Activated naive CD4-positive, alpha-beta T cell treated with anti-CD3 and anti-CD28 coated beads for 36 hours (primary cell): ENCODE results near the gene CLUH. TPM values are rescaled to one million over a fixed set of nuclear protein-coding genes. Genes with fewer than 3 reads are reported as not detected.
"Not testable (repeated sequence)": the region's sequence is repeated elsewhere in the genome, so short reads cannot be mapped to it uniquely, and the experiment has no call there.

Source experiments
- CTCF ChIA-PET: fragments of 350-600 bp; sonication (Branson Sonifier 250); formaldehyde crosslinking; loops from one replicate; lab custom pipeline; 2021; ENCODE audit warnings: antibody characterized with exemption; lab: Charles Lee
- DNase-seq: peaks from one replicate; pipeline ENCODE4 v3.0.0-alpha.2; 2020
- H3K27ac Mint-ChIP-seq: one replicate; pipeline ENCODE4 v1.8.0; 2021; ENCODE audit warnings: mild to moderate bottlenecking, mixed read lengths
- H3K27me3 Mint-ChIP-seq: one replicate; pipeline ENCODE4 v1.8.0; 2021; ENCODE audit warnings: low read depth, mixed read lengths
- H3K36me3 Mint-ChIP-seq: one replicate; pipeline ENCODE4 v1.8.0; 2021; ENCODE audit warnings: low read depth, mixed read lengths
- H3K4me1 Mint-ChIP-seq: one replicate; pipeline ENCODE4 v1.8.0; 2021; ENCODE audit warnings: low read depth, mixed read lengths
- H3K4me3 Mint-ChIP-seq: one replicate; pipeline ENCODE4 v1.8.0; 2021; ENCODE audit warnings: mild to moderate bottlenecking, moderate library complexity, mixed read lengths
- H3K9me3 Mint-ChIP-seq: one replicate; pipeline ENCODE4 v1.8.0; 2021; ENCODE audit warnings: mixed read lengths
- intact Hi-C: fragments of 100-400 bp; cut with micrococcal nuclease; formaldehyde crosslinking; loops from one replicate; pipeline ENCODE4 v1.15.1; 2023
- total RNA-seq, 2 experiments: library from RNA; stranded (reverse); gene quantifications; one replicate each; pipeline ENCODE4 v1.2.3, GENCODE V29; 2021

CLUH gene
- total RNA-seq, 2 experiments from 2014 or later = 72.7 to 81.4 TPM

DNA sequence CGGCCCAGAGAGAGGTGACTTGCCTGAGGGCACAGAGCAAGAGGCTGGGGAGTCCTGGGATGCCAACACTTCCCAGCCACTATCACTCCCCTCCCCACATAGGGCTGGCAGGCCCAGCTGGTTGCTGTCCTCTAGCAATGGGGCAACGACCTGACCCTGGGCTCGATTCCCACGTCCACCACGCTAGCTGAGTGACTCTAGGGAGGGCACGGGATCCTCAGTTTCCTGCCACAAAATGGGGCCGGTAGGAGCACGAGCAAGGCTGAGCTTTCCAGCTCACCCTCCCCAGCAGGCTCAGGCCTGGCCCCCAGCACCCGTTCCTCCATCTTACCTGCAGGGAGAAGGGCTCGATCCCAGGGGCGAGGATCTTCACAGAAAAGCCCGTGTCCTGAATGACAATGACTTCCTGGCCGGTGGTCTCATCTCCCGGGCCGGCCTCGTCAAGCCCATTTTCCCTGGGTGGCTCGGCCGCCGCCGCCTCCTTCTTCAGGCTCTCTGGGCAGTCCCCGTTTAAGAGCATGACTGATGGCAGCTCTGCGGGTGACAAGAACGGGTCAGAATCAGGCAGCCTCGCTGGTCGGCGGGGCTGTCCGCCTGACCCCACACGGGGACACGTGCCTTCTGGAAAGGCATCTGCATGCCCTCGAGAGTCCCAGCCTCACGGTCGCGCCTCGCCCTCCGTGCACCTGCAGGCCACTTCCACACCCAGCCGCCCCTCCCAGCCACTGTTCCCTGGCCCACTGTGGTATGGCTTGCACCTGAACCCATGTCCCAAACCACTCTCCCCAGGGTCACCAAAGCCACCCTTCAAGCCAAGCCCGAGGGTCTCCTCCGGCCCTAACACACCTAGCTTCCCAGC is 7.3 kb downstream of the CLUH start:
- peaks cover 20% of the 10 kb centered on the region for H3K36me3 Mint-ChIP-seq
- H3K27me3 Mint-ChIP-seq = no peaks in the 10 kb centered on the region
- no peak for DNase-seq
- peaks cover 16% of the 10 kb centered on the region for H3K4me1 Mint-ChIP-seq
- CTCF ChIA-PET = no interaction called here
- intact Hi-C loops = no loop called here
- no peaks in the 10 kb centered on the region for H3K9me3 Mint-ChIP-seq
- no peak overlapping the region for H3K27ac Mint-ChIP-seq
- no peak overlapping the region for H3K4me3 Mint-ChIP-seq

DNA sequence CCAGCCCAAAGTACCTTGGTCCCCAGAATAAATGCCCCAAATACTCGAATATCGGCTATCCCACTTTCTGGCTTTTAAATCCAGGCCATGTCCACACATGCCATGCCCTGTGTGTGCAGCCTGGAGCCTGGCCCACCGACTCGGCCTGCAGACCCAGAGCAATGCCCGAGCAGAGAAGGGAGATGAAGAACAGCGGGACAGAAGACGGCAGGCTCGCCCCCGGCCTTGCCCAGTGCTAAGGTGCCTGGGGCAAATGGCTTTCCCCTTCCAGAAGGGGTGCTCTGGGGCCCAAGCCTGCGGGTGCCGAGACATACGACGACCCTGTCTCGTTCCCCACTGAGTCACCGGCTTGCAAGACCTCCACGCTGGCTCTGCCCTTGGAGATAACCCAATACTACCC is 8.0 kb downstream of the CLUH start:
- intact Hi-C loops = no loop called here
- no peaks in the 10 kb centered on the region for H3K9me3 Mint-ChIP-seq
- CTCF ChIA-PET = no interaction called here
- H3K27ac Mint-ChIP-seq = no peak overlapping the region
- H3K27me3 Mint-ChIP-seq = no peaks in the 10 kb centered on the region
- H3K36me3 Mint-ChIP-seq = peaks cover 20% of the 10 kb centered on the region
- no peak overlapping the region for H3K4me3 Mint-ChIP-seq
- peaks cover 11% of the 10 kb centered on the region for H3K4me1 Mint-ChIP-seq
- DNase-seq = no peak

GRCh38 chr17:2703181-2703580 is 8.4 kb downstream of the CLUH start:
- Mint-ChIP-seq H3K4me3 (no peak overlapping the region), H3K27me3 (no peaks in the 10 kb centered on the region), H3K9me3 (no peaks in the 10 kb centered on the region), H3K27ac (no peak overlapping the region), H3K36me3 (peaks cover 20% of the 10 kb centered on the region), H3K4me1 (peaks cover 7% of the 10 kb centered on the region)
- intact Hi-C loops = no loop called here
- CTCF ChIA-PET = no interaction called here
- DNase-seq = no peak

DNA sequence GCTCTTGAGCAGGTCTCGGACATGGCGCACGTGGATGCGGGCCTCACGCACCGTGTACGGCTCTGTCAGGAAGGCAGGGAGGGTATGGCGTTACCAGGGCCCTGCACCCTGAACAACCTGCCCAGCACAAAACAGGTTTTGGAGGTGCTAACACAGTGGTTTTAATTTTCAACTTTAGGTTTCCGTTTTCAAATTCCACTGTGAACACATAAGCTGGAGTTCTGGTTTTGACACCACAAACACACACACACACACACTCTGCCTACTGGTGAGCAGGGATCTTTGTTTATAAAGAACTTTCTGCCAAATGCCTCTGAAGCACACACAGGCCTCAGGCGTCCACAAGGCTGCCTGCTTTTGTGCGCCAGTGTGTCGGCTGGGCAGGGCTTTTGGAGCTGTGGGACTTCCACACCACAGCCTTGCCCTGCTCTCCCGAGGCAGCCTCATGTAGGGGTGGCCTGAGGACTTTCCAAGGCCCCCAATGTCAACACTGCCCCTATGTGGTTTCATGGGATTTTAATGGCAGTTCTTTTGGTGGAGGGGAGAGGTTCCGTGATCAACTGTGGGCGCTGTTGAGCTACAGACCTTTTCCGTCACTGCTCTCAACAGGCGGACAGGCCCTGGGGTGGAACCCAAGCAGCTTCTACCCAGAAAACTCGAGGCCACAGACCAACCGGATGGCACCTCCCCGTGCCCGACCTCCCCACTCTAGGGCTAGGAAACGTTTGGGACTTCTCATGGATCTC is 9.4 kb downstream of the CLUH start:
- peaks cover 20% of the 10 kb centered on the region for H3K36me3 Mint-ChIP-seq
- intact Hi-C loops = no loop called here
- H3K4me3 Mint-ChIP-seq = no peak overlapping the region
- no peaks in the 10 kb centered on the region for H3K9me3 Mint-ChIP-seq
- no peak overlapping the region for H3K27ac Mint-ChIP-seq
- CTCF ChIA-PET = no interaction called here
- H3K27me3 Mint-ChIP-seq = no peaks in the 10 kb centered on the region
- DNase-seq = no peak
- H3K4me1 Mint-ChIP-seq = peaks cover 6% of the 10 kb centered on the region

DNA sequence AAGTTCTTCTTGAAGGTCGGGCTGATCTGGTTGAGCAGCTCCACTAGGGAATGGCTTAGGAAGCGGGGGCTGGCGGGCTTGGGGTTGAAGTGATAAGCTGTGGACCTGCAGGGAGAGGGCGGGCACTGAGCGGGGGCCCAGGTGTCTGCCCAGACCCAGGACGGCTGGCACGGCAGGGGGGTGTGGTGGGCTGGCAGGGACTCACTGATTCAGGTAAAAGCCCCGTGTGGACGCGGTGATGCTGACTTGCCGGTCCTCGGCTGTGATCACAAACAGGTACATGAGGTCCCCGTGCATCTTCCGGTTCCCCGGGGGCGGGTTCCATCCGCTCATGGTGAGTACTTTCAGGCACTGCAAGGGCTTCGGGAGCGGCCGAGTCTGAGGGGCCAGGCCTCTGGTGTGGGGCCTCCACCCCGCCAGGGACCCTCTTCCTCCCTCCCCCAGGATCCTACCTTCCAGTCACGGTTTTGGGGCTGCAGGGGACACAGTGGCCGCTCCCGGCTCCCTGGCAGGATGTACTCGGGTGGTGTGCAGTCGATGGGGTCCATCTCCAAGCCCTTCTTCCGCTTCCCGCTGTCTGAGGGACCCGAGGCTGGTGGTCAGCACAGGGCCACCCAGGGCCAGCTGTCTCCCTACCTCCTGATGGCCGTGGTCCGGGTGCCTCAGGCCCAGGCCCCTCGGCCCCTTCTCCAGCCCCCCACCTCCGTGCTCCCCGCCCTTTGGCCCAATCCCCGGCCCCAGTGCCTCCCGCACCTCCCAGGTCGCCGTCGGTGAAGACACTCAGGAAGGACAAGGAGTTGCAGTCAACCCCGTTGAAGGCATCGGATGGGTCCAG is 10.2 kb downstream of the CLUH start:
- no peak overlapping the region for H3K27ac Mint-ChIP-seq
- intact Hi-C loops = no loop called here
- no peaks in the 10 kb centered on the region for H3K27me3 Mint-ChIP-seq
- peaks cover 2% of the 10 kb centered on the region for H3K4me1 Mint-ChIP-seq
- no peaks in the 10 kb centered on the region for H3K9me3 Mint-ChIP-seq
- no peak for DNase-seq
- peaks cover 20% of the 10 kb centered on the region for H3K36me3 Mint-ChIP-seq
- CTCF ChIA-PET = no interaction called here
- no peak overlapping the region for H3K4me3 Mint-ChIP-seq

DNA sequence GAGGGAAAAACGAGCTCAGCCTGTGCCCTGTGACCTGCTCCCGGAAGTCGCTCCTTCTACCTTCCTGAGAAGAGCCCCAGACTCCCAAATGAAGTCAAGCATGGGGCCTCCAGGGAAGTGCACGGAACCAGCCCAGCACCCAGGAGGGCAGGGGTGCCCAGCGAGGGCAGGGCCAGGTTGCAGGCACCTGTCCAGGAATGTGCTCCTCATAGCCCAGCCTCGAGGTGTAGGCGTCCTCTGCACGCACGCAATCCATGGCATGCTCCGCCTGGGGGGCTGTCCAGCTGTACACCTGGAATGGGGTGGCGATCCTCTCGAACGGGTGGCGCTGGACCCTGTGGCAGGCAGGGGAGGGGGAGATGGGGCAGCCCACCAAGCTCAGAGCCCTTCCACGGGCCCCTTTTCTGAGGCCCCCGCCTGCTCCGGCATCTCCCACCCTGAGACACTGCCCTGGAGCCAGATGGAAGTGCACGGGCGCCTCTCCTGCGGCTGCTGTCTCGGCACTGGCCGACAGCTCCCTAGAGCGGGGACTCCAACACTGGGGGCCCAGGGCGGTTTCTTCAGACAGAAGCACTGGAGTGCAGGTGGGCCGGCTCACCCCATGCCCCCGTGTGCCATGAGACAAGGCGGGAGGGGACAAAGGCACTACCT is 10.9 kb downstream of the CLUH start:
- Mint-ChIP-seq H3K36me3 (peaks cover 20% of the 10 kb centered on the region), H3K27ac (no peak overlapping the region), H3K27me3 (no peaks in the 10 kb centered on the region), H3K9me3 (no peaks in the 10 kb centered on the region), H3K4me3 (no peak overlapping the region), H3K4me1 (no peaks in the 10 kb centered on the region)
- CTCF ChIA-PET = interaction anchor here (0.5 kb wide), 1 partner anchor 285 kb away, joined by 4 read pairs; no protein-coding TSS in a partner anchor
- intact Hi-C loops = no loop called here
- DNase-seq = no peak

GRCh38 chr17:2700030-2700490 is 11.5 kb downstream of the CLUH start:
- no peak overlapping the region for H3K27ac Mint-ChIP-seq
- no peaks in the 10 kb centered on the region for H3K9me3 Mint-ChIP-seq
- peaks cover 18% of the 10 kb centered on the region for H3K36me3 Mint-ChIP-seq
- no peak overlapping the region for H3K4me3 Mint-ChIP-seq
- no peaks in the 10 kb centered on the region for H3K27me3 Mint-ChIP-seq
- CTCF ChIA-PET = interaction anchor here (0.5 kb wide), 1 partner anchor 285 kb away, joined by 4 read pairs; no protein-coding TSS in a partner anchor
- no peak for DNase-seq
- no peaks in the 10 kb centered on the region for H3K4me1 Mint-ChIP-seq
- intact Hi-C loops = no loop called here

GRCh38 chr17:2699216-2699805 is 12.3 kb downstream of the CLUH start:
- H3K27ac Mint-ChIP-seq, intact Hi-C loops, CTCF ChIA-PET, H3K9me3 Mint-ChIP-seq, DNase-seq, H3K4me1 Mint-ChIP-seq, H3K27me3 Mint-ChIP-seq, H3K4me3 Mint-ChIP-seq: not testable (repeated sequence)
- peaks cover 16% of the 10 kb centered on the region for H3K36me3 Mint-ChIP-seq

GRCh38 chr17:2697611-2698162 is 13.9 kb downstream of the CLUH start:
- no peaks in the 10 kb centered on the region for H3K9me3 Mint-ChIP-seq
- DNase-seq = no peak
- H3K4me3 Mint-ChIP-seq = no peak overlapping the region
- peaks cover 16% of the 10 kb centered on the region for H3K36me3 Mint-ChIP-seq
- H3K27me3 Mint-ChIP-seq = no peaks in the 10 kb centered on the region
- H3K4me1 Mint-ChIP-seq = no peaks in the 10 kb centered on the region
- intact Hi-C loops = no loop called here
- CTCF ChIA-PET = no interaction called here
- no peak overlapping the region for H3K27ac Mint-ChIP-seq

GRCh38 chr17:2695961-2696760 is 15.4 kb downstream of the CLUH start:
- H3K27ac Mint-ChIP-seq = no peak overlapping the region

More at GRCh38 chr17:2695961-2696760, 15.4 kb downstream of the CLUH start:
- no peaks in the 10 kb centered on the region for H3K4me1 Mint-ChIP-seq
- H3K36me3 Mint-ChIP-seq = peaks cover 15% of the 10 kb centered on the region
- no peak overlapping the region for H3K4me3 Mint-ChIP-seq
- no peaks in the 10 kb centered on the region for H3K27me3 Mint-ChIP-seq
- no peak for DNase-seq
- H3K9me3 Mint-ChIP-seq = no peaks in the 10 kb centered on the region
- CTCF ChIA-PET = no interaction called here
- intact Hi-C loops = no loop called here
